GM23338 (cell line): Measurements from ENCODE around the gene RPS19. TPM values are rescaled to one million over a fixed set of nuclear protein-coding genes. Genes with fewer than 3 reads are reported as not detected.

Experiments used
- ATAC-seq: fragments of 200-7000 bp; cut with Tn5 transposase; 3 replicates; pipeline ENCODE4 v1.9.1; 2020
- DNase-seq: peaks from one replicate; pipeline ENCODE4 v3.0.0-alpha.2; 2015; ENCODE audit warnings: low spot score
- H2AFZ ChIP-seq: fragments of 200-600 bp; sonication (generic); 2 replicates; pipeline ENCODE4 v1.8.0; 2016; ENCODE audit warnings: antibody characterized with exemption, mild to moderate bottlenecking, moderate library complexity
- H3F3A ChIP-seq: fragments of 200-600 bp; sonication (generic); replicated peaks from 2 replicates; pipeline ENCODE4 v1.8.0; 2017; ENCODE audit warnings: antibody characterized with exemption, mixed run types, low read depth
- H3K27ac ChIP-seq: fragments of 200-600 bp; sonication (generic); 2 replicates; pipeline ENCODE4 v1.6.1; 2016; ENCODE audit warnings: low read depth
- H3K27me3 ChIP-seq: fragments of 200-600 bp; sonication (generic); 2 replicates; pipeline ENCODE4 v1.8.0; 2016; ENCODE audit warnings: mild to moderate bottlenecking, mixed run types, moderate library complexity; ENCODE audit not compliant: insufficient read depth
- H3K36me3 ChIP-seq: fragments of 200-600 bp; sonication (generic); 2 replicates; pipeline ENCODE4 v1.8.0; 2016; ENCODE audit warnings: mild to moderate bottlenecking; ENCODE audit not compliant: insufficient read depth
- H3K4me1 ChIP-seq: fragments of 200-600 bp; sonication (generic); 2 replicates; pipeline ENCODE4 v1.8.0; 2016; ENCODE audit warnings: mild to moderate bottlenecking, moderate library complexity; ENCODE audit not compliant: insufficient read depth
- H3K4me2 ChIP-seq: fragments of 200-600 bp; sonication (generic); 2 replicates; pipeline ENCODE4 v1.7.1; 2017; ENCODE audit warnings: mixed run types
- H3K4me3 ChIP-seq: fragments of 200-600 bp; sonication (generic); 2 replicates; pipeline ENCODE4 v1.6.1; 2016; ENCODE audit warnings: mixed run types
- H3K79me2 ChIP-seq: fragments of 200-600 bp; sonication (generic); replicated peaks from 2 replicates; pipeline ENCODE4 v1.8.0; 2017; ENCODE audit warnings: mild to moderate bottlenecking; ENCODE audit not compliant: insufficient read depth
- H3K9me2 ChIP-seq: fragments of 200-600 bp; sonication (generic); 2 replicates; pipeline ENCODE4 v1.8.0; 2017; ENCODE audit not compliant: insufficient read depth
- H4K20me1 ChIP-seq: fragments of 200-600 bp; sonication (generic); replicated peaks from 2 replicates; pipeline ENCODE4 v1.8.0; 2017; ENCODE audit warnings: mild to moderate bottlenecking; ENCODE audit not compliant: insufficient read depth
- H3K27ac Mint-ChIP-seq: 2 replicates; pipeline ENCODE4 v1.8.0; 2020; ENCODE audit warnings: inconsistent platforms, mild to moderate bottlenecking, moderate library complexity, mixed read lengths
- H3K27me3 Mint-ChIP-seq: 3 replicates; pipeline ENCODE4 v1.8.0; 2022; ENCODE audit warnings: low read depth, mild to moderate bottlenecking, moderate library complexity, mixed read lengths, inconsistent platforms; ENCODE audit not compliant: insufficient read depth, poor library complexity
- H3K36me3 Mint-ChIP-seq: 3 replicates; pipeline ENCODE4 v1.8.0; 2021; ENCODE audit warnings: low read depth, mild to moderate bottlenecking, inconsistent platforms, moderate library complexity, mixed read lengths
- H3K4me1 Mint-ChIP-seq: 3 replicates; pipeline ENCODE4 v1.8.0; 2020; ENCODE audit warnings: mild to moderate bottlenecking, inconsistent platforms, mixed read lengths
- H3K4me3 Mint-ChIP-seq: 3 replicates; pipeline ENCODE4 v1.8.0; 2021; ENCODE audit warnings: moderate library complexity, mild to moderate bottlenecking, inconsistent platforms, mixed read lengths
- H3K9me3 Mint-ChIP-seq: 3 replicates; pipeline ENCODE4 v1.8.0; 2020; ENCODE audit warnings: moderate library complexity, mild to moderate bottlenecking, inconsistent platforms, mixed read lengths
- CREB1 ChIP-seq: fragments of 250-450 bp; sonication (Bioruptor Pico); IDR thresholded peaks from 2 replicates; pipeline ENCODE4 v1.5.0; 2020; ENCODE audit warnings: low read depth, mild to moderate bottlenecking, moderate library complexity
- CTCF ChIP-seq, 2 experiments: fragments of 200-600 bp in 1 of 2; sonication (generic) in 1 of 2; conservative IDR thresholded peaks; 2 replicates each; pipeline versions ENCODE4 v1.5.1 to v1.6.1; 2016 to 2017; ENCODE audit warnings: antibody characterized with exemption in 2 of 2, low read depth in 2 of 2, mild to moderate bottlenecking in 2 of 2, moderate library complexity in 1 of 2
- ETS1 ChIP-seq: IDR thresholded peaks from 2 replicates; pipeline ENCODE4 v1.6.1; 2016; ENCODE audit warnings: antibody characterized with exemption
- EZH2 ChIP-seq: fragments of 200-600 bp; sonication (generic); IDR thresholded peaks from one replicate; pipeline ENCODE4 v1.8.0; 2017; ENCODE audit warnings: antibody characterized with exemption, mild to moderate bottlenecking, low read depth; ENCODE audit not compliant: unreplicated experiment
- EZH2phosphoT487 ChIP-seq: fragments of 200-600 bp; sonication (generic); IDR thresholded peaks from one replicate; pipeline ENCODE4 v1.8.1; 2018; ENCODE audit warnings: antibody characterized with exemption; ENCODE audit not compliant: unreplicated experiment
- JUNB ChIP-seq: IDR thresholded peaks from one replicate; pipeline ENCODE4 v1.6.1; 2016; ENCODE audit warnings: antibody characterized with exemption; ENCODE audit not compliant: unreplicated experiment
- NANOG ChIP-seq: IDR thresholded peaks from 2 replicates; pipeline ENCODE4 v1.6.1; 2016; ENCODE audit warnings: antibody characterized with exemption, borderline replicate concordance
- POLR2AphosphoS5 ChIP-seq: IDR thresholded peaks from 2 replicates; pipeline ENCODE4 v1.6.1; 2016; ENCODE audit warnings: antibody characterized with exemption, low read depth
- REST ChIP-seq: IDR thresholded peaks from one replicate; pipeline ENCODE4 v1.6.1; 2018; ENCODE audit warnings: antibody characterized with exemption; ENCODE audit not compliant: unreplicated experiment
- STAT1 ChIP-seq: IDR thresholded peaks from one replicate; pipeline ENCODE4 v1.6.1; 2016; ENCODE audit warnings: antibody characterized with exemption; ENCODE audit not compliant: unreplicated experiment
- ZNF331 ChIP-seq: fragments of 250-450 bp; sonication (Bioruptor Pico); IDR thresholded peaks from 2 replicates; pipeline ENCODE4 v1.5.0; 2020; ENCODE audit warnings: low read depth, mild to moderate bottlenecking, moderate library complexity
- ZNF462 ChIP-seq: fragments of 250-450 bp; sonication (Bioruptor Pico); IDR thresholded peaks from 2 replicates; pipeline ENCODE4 v1.5.0; 2020; ENCODE audit warnings: mild to moderate bottlenecking, moderate library complexity
- long read RNA-seq: library from polyadenylated mRNA; unstranded; transcript quantifications from one replicate; pipeline ENCODE4 v2.0.0, GENCODE V29; 2020; ENCODE audit not compliant: unreplicated experiment
- polyA plus RNA-seq: library from polyadenylated mRNA; unstranded; fragments of >200 nt; fragmentation: Nextera tagmentation; extraction: Ambion mirVana; gene quantifications from 2 replicates; pipeline ENCODE4 v1.2.1, GENCODE V29; 2016
- total RNA-seq: library from RNA; depleted of rRNA; stranded (reverse); fragments of >200 nt; shearing (Covaris generic); gene quantifications from 2 replicates; pipeline ENCODE4 v1.2.3, GENCODE V29; 2014; rRNA removed

The RPS19 gene
- total RNA-seq (631 and 1,798 TPM in 2 replicates), polyA plus RNA-seq (4,053 and 4,073 TPM in 2 replicates)
- long read RNA-seq, transcript RPS19-206 (6 exons, 2,359 nt) = major isoform, 3,087 of 3,467 reads
- long read RNA-seq, transcript RPS19-207 (6 exons, 668 nt) = minor isoform, 21 of 3,467 reads
- long read RNA-seq, partial matches to known transcripts = 336 of 3,467 reads
- long read RNA-seq, other reads (novel, unspliced or antisense) = 19 of 3,467 reads

- H3F3A ChIP-seq = peaks cover 41% of the 10 kb centered on the region
- peaks cover 46% of the 10 kb centered on the region for H3K79me2 ChIP-seq
- peak; percentile 99 for DNase-seq
- H3K27ac Mint-ChIP-seq = peak within 1 kb of the TSS; percentile 99
- peaks cover 27% of the 10 kb centered on the region for H3K27me3 Mint-ChIP-seq
- no peaks in the 10 kb centered on the region for H3K9me2 ChIP-seq
- peak within 1 kb of the TSS; percentile 98 for H3K27ac ChIP-seq
- H3K4me3 Mint-ChIP-seq = peak within 1 kb of the TSS; percentile 85
- peaks cover 36% of the 10 kb centered on the region for H3K4me1 ChIP-seq
- H4K20me1 ChIP-seq = peaks cover 36% of the 10 kb centered on the region
- H2AFZ ChIP-seq = peak within 1 kb of the TSS; percentile 67; the same call in 1 of the 2 replicates
- H3K36me3 ChIP-seq = peaks cover 41% of the 10 kb centered on the region
- H3K27me3 ChIP-seq = no peaks in the 10 kb centered on the region
- peaks cover 45% of the 10 kb centered on the region for H3K36me3 Mint-ChIP-seq
- H3K4me2 ChIP-seq = peak within 1 kb of the TSS; percentile 99
- peak within 1 kb of the TSS; percentile 69 for H3K4me3 ChIP-seq
- peaks cover 39% of the 10 kb centered on the region for H3K4me1 Mint-ChIP-seq
- H3K9me3 Mint-ChIP-seq = peaks cover 3% of the 10 kb centered on the region; the same call in 1 of the 3 replicates
- peak; percentile 81 for ATAC-seq
- peak; percentile 79 for TF ChIP-seq CREB1 (CRISPR knock-in tag)
- no peak for TF ChIP-seq EZH2
- no peak for TF ChIP-seq EZH2phosphoT487
- no peak for TF ChIP-seq JUNB
- no peak for TF ChIP-seq ZNF462 (CRISPR knock-in tag)
- TF ChIP-seq POLR2AphosphoS5 = peak; percentile 92
- no peak for TF ChIP-seq NANOG
- no peak for TF ChIP-seq REST
- peak; percentile 94 for TF ChIP-seq ETS1
- TF ChIP-seq CTCF (conservative IDR thresholded peaks at IDR 0.05; ENCODE audit: low read depth in 2 of 2) = peak; percentile 30 to 45; a peak in 2 of 4 replicates
- no peak for TF ChIP-seq STAT1
- TF ChIP-seq ZNF331 (CRISPR knock-in tag) = no peak
Measured at GRCh38 chr19:41859618-41860418, at the start of gene RPS19. Gene RPS19 (plus strand): TSS chr19:41860255. CDS start chr19:41860775, 520 bp downstream.
